ENCODE data around the gene SNTB2.
"Not testable (repeated sequence)": the region's sequence is repeated elsewhere in the genome, so short reads cannot be mapped to it uniquely, and the experiment has no call there.

Gene SNTB2

DNA sequence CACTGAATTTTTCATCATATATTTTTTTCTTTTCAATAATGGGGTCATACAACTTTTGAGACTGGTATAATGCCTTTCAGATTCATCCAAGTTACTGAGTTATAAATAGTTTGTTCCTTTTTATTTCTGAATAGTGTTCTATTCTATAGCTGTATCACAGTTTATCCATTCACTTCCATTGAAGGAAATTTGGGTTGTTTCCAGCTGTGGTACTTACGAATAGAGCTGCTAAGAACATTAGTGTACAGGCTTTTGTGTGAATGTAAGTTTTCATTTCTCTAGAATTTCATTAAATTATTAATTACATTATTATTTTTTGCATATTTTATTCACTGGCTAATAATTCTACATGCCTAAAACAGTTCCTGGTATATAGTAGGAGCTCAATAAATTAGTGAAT lies 52.9 kb downstream of the SNTB2 start:
- no peak for DNase-seq

DNA sequence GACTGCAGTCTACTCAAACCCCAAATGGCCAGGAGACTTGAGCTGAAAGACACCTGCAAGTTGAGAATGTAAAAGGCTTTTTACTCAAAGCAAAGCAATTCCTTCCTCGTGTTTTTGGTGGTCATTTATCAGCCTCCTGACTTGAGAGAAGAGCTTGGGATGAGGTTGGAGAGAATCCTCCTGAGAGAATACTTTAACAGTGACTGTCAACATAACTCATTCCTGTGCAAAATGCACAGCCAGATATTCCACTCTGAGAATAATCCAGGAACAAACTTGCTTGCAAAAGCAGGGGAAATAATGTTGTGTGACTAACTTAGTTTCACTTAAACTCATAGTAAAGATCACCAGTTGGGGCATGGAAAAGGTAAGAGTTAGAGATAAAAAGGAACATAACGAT lies 53.4 kb downstream of the SNTB2 start:
- DNase-seq = no peak

DNA sequence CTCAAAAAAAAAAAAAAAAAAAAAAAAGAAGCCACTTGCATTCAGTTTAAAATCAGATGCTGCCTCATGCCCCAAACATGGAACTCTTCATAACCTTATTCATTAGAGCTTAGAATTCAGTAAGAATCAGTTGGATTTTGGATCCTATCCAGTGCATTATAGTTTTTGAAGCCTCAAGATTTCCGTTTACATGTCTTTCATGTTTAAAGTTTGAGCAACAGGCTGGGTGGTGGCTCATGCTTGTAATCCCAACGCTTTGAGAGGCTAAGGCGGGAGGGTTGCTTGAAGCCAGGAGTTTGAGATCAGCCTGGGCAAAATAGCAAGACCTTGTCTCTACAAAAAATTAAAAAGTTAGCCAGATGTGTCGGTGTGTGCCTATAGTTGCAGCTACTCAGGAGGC lies 55.0 kb downstream of the SNTB2 start:
- DNase-seq = no peak

DNA sequence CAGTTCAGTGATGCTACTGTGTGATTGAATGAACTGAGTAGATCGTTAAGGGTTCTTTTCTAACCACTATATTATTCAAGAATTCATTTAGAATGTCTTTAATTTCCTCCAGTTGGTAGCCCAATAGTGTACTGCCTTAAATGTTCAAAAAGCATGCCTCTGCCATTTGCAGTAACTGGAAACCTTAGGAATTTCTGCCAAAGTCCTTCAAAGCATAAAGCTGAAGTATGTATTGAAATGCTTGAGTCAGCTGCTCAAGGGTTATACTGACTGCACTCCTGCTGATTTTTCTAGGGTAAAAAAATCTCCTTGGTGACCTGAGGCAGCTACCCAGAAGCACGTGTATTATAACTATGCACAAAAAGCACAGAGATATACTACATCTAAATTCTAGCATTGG lies 56.5 kb downstream of the SNTB2 start:
- peak; percentile 63 for DNase-seq

DNA sequence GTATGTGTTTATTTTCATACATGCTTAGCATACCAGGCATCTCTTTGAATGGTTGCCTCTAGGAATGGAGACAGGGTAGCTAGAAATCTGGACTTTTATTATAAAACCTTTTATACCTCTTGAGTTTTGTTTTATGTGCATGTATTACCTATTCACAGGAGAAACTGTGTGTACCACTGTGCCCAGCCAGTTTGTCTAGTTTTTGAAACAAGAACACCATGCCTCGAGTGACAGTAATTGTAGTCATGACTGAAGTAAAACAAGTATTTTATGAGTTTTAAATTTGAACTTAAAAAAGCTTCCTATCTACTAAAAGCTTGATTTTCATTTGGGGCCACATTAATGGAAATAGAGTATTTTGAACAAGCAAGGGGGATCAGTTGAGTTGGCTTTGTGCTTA lies 57.4 kb downstream of the SNTB2 start:
- DNase-seq = no peak

DNA sequence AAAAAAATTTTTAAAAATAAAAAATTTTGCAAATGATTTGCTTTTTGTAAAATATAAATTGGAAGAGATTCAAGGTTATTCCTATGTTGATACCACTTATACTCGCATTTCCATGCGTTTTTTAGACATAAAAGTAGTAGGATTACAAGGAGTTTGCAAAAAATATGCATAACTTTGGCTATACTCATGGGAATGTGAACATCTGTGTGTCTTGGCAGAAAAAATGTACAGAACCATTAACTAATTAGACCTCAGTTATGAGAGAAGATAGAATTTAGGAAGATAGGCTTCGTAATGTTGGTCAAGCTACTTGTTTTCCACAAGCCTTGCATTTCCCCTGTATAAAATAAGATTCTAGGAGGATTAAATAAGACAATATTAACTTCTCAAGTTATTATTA lies 63.1 kb downstream of the SNTB2 start:
- no peak for DNase-seq

DNA sequence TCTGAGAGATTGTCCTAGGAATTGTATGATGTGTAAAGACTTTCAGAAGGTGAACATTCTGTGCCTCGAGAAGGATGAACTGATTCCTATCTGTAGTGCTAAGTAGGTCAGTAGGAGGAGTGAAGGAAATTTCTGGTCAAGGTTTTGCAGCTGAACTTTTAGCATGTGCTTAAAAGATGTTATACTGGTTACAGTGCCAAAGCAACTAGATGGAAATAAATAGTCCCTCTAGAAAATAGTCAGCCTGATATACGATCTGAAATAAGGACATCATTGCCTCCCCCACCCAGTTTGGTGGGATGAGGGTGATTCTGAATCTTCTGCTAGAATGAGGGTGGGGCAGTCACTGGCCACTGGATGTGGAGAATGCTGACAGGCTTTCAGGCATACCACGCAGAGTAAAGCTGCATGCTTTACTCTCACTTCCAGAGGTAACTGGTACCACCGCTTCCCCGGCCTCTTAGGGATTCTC lies 66.9 kb downstream of the SNTB2 start:
- DNase-seq = no peak

DNA sequence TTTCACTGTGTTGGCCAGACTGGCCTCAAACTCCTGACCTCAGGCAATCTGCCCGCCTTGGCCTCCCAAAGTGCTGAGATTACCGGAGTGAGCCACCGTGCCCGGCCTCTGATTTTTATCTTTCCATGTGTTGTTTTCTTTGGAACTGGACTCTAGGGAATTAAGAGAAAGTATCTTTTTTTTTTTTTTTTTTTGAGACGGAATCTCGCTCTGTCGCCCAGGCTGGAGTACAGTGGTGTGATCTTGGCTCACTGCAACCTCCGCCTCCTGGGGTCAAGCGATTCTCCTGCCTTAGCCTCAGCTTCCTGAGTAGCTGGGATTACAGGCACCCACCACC lies 72.4 kb downstream of the SNTB2 start:
- DNase-seq = not testable (repeated sequence)

DNA sequence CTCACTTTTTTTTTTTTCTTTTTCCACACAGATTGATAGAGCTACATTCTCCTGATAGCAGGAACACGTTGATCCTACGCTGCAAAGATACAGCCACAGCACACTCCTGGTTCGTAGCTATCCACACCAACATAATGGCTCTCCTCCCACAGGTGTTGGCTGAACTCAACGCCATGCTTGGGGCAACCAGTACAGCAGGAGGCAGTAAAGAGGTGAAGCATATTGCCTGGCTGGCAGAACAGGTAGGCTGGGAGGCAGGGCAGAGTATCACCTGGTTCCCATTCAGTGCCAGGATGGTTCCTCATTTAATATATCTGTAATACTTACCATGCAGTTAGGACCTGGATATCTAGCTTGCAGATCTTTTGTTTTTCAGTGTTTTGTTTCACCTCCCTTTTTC lies 73.1 kb downstream of the SNTB2 start:
- DNase-seq = no peak

DNA sequence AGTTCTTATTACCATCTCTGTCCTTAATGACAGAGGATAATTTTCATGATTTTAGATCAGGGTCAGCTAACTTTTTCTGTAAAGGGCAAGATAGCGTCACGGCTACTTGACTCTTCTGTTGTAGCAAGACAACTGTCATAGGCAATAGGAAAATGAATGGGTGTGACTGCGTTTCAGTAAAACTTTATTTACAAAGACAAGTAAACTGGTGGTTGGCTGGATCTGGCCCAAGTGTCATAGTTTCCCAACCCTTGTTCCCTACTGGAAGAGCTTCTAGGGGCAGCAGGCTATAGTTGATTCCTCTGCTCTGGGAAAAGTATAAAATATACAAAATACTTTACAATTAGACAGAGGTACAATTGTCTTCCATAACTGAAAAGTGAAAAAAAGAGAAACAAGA lies 73.5 kb downstream of the SNTB2 start:
- DNase-seq = no peak

DNA sequence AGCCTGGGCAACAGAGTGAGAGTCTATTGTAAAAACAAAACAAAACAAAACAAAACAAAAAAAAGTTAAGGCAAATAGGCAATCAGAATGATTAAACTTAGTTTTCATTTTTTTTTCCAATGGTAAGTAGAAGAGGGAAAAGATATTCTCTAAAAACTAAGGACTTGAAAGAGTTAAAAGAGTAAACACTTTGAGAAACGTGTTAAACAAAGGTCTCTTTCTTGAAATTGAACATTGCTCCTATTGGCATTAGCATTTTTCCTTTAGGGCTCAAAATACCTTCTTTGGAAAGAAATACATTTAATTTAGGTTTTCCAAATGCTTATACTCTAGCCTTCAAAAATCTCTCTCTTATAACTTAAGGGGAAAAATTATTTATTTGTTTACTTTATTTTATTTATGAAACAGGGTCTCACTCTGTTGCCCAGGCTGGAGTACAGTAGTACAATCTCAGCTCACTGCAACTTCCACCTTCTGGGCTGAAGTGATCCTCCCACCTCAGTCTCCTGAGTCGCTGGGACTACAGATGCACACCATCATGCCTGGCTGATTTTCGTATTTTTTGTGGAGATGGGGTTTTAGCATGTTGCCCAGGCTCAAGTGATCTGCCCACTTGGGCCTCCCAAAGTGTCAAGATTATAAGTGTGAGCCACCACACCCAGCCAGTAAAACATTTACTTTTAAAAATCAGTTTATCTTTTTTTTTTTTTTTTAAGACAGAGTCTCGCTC lies 79.5 kb downstream of the SNTB2 start:
- no peak for DNase-seq

DNA sequence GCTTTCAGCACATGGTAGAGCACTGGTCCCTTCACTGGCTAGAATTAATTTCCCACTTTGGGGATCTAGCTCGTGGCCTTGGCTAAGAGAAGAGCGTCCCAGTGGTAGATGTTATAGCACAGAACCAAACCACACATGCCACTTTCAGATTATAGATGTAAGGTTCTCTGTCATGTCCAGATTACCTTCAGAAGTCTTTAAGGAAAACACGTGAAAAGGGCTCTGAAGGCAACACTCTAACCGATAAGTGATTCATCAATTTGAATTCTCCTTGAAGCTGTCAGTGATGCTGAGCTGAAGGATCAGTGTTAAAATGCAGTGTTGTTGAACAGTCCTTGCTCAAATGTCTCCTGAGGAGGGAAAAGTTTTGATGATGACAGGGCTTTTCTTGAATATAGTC lies 80.7 kb downstream of the SNTB2 start:
- no peak for DNase-seq

DNA sequence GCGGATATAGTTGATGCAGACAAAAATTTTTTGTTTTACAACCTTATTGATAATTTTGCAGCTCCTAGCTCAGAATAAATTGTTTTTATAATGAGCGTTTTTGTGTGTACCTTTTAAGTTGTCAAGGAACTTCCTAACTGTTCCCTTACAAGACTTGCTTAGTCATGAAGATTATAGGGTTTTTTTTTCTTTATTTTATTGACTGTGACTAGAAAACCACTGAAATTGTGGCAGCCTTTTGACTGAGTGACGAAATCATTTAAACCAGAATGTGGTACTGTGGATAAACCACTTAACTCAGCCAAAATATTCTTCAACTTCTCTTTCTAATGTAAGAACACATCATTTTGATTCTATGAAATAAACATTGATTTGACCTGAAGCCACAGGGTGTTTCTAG lies 83.4 kb downstream of the SNTB2 start:
- no peak for DNase-seq

DNA sequence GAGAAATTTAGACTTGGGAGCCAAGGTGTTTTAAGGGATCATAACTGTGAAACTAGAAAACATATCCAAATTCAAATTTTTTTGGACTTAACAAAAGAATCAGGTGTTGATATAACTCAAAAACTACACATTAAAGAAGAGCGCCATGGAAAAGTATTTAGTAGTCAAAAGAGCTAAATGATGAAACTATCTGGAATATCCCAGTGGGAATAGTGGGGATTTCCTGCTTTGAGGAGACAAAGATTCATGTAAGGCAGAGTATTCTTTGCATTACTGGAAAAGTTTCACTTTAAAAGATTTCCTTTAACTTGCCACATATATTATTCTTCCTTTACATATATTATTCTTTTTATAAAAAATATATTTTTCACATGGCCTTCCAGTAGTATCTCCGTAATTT lies 83.9 kb downstream of the SNTB2 start:
- DNase-seq = no peak

DNA sequence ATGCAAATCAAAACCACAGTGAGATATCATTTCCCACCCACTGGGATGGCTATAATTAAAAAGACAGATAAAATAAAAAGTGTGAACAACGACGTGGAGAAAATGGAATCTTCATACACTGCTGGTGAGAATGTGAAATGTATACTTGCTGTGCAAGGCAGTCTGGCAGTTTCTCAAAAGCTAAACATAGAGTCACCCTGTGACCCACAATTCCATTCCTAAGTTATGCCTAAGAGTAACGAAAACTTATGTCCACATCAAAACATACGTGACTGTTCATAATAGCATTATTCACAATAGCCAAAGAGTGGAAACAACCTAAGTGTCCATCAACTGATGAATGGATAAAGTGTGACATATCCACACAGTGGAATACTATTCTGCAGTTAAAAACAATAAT lies 86.0 kb downstream of the SNTB2 start:
- DNase-seq = no peak

DNA sequence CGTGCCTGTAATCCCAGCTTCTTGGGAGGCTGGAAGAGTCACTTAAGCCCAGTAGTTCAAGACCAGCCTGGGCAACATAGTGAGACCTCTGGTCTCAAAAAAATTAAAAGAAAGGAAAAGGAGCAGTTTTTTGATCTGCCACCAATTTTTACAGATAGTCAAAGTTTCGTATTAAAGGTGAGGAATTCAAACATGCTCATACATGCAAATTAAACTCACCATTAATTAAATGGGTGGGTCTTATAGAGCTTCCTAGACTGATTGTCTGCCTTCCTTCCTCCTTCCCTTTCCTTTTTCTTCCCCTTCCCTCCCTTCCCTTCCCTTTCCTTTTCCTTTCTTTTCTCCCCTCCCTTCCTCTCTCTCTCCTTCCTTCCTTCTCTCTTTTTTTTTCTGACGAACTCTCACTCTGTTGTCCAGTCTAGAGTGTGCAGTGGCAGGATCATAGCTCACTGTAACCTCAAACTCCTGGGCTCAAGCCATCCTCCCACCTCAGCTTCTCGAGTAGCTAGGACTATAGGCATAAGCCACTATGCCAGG lies 87.8 kb downstream of the SNTB2 start:
- DNase-seq = no peak

DNA sequence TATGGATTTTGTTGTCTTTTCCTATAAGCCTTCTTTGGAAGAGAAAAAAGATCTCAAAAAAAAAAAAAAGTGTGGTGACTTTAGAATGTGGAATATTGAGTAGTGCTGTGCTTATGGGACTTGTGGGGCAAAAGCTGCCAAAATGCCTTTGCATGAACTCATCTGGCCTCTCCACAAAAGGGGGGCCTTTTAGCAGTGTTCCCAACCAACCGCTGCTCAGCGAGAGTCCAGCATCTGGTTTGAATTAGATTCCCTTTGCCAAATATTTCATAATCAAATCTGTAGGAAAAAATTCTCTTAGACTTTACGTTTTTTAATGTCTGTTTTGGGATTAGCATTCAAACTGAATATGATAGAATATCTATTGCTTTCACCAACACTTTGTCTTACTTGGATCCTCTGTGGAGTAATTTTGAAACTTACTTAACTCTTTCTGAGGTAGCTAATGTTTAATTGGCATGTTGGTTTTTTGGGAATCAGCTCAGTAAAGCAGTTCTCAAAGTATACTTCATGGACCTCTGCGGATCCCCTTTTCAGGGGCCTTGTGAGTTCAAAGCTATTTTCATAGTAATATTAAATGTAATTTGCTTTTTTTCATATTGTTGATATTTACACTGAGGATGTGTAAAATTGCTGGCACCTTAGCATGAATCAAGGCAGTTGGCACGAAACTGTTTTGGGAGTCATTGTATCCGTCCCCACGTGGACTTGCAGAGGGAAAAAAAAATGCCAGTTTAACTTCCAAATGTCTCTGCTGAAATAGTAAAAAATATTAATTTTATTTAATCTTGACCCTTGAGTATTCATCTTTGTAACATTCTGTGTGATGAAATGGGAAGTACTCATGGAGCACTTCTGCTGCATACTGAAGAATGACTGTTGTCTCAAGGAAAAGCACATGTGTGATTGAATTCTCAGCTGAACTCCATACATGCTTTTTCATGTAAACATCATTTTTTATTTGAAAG lies 89.5 kb downstream of the SNTB2 start:
- DNase-seq = no peak

DNA sequence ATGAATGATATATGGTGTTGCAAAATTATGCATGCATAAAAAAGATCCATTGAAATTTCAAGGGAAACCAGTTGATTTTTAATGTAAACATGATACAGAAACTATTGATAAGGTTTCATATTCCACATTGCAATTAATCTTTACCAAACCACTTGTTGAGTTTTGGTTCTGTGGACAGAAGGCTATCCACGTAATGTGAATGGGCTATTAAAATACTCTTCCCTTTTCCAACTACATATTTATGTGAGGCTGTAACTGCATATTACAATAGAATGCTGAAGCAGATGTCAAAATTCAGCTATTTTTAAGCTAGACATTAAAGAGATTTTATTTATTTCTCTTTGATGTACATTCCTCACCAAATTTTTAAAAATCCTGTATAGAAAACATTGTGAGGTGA lies 90.4 kb downstream of the SNTB2 start:
- DNase-seq = no peak

DNA sequence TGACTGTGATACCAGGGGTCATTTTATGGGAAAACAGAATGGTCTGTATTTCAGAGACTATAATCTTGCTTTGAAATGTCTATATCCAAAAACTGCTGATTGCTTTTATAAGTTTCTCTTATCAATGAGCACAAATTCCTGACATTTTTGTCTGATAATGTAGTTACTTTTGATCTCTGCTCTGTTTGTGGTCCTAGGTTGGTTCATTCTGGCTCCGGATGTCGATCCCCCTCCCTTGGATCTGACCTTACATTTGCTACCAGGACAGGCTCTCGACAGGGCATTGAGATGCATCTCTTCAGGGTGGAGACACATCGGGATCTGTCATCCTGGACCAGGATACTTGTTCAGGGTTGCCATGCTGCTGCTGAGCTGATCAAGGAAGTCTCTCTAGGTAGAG lies 96.9 kb downstream of the SNTB2 start:
- no peak for DNase-seq

DNA sequence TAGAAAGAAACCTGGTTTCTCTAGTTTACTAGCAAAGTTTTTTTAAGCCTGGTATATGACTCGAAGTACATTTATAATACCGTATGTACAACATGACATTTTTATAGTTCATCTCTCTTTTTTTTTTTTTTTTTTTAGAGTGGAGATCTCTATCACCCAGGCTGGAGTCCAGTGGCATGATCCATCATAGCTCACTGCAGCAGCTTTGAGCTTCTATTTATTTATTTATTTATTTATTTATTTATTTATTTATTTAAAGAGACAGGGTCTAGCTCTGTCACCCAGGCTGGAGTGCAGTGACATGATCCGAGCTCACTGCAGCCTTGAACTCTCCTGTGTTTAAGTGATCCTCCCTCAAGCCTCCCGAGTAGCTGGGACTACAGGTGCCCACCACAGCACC lies 98.3 kb downstream of the SNTB2 start:
- DNase-seq = no peak

DNA sequence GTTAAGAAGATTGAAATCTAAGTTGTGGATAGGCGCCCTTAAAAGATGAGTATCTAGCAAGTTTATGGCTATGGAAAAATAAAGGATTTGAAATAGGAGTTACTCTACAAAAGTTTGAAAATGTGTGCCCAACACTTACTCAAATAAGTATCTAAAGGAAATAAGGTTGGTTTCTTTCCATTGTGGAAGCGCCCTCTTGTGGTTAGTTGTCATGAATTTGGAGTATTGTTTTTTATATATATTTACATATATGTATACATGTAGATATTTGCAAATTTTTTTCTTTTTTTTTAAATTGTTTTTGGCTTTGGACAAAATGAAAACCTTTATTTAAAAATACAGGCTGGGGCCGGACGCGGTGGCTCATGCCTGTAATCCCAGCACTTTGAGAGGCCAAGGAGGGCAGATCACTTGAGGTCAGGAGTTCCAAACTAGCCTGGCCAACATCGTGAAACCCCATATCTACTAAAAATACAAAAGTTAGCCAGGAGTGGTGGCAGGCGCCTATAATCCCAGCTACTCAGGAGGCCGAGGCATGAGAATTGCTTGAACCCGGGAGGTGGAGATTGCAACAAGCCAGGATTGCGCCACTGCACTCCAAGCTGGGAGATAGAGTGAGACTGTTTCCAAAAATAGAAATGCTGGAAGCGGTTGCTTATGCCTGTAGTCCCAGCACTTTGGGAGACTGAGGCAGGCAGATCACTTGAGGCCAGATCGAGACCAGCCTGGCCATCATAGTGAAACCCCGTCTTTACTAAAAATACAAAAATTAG lies 100.2 kb downstream of the SNTB2 start:
- peak; percentile 13 for DNase-seq

DNA sequence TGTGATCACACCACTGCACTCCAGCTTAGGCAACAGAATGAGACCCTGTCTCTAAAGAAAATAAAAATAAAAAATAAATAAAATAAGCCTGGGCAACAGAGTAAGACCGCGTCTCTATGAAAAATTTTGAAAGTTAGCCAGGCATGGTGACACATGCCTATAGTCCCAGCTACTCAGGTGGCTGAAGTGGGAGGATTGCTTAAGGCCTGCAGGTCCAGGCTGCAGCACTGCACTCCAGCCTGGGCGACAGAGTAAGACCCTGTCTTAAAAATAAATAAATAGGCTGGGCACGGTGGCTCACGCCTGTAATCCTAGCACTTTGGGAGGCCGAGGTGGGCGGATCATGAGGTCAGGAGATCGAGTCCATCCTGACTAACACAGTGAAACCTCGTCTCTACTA lies 104.7 kb downstream of the SNTB2 start:
- DNase-seq = not testable (repeated sequence)

DNA sequence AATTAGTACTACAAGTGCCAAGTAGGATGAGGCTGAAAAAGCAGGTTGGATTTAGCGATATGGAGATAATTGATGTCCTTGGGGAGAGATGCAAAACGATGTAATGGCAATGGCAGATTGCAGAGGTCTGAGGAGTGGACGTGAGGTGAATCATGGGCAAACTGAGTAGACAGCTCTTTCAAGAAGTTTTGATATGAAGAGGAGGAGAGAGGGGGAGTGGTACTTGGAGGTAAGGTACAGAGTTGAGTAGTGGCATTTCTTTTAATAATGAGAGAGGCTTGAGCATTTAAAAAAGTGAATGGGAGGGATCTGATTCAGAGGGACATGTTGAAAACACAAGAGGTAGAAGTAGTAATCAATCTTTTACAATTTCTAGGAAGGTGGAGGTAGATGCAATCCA lies 106.4 kb downstream of the SNTB2 start:
- no peak for DNase-seq

Data from DMS79 treated with DMSO at 0.1 percent for 48 hours (cell line).